Activated CD4-positive, alpha-beta T cell treated with anti-CD3 and anti-CD28 coated beads, Interleukin-2, amount 10 ng/mL, durations not matched to agents 24 days and 14 days (primary cell): ENCODE results near the gene SNX24. TPM values are rescaled to one million over a fixed set of nuclear protein-coding genes. Genes with fewer than 3 reads are reported as not detected.
"Not testable (repeated sequence)": the region's sequence is repeated elsewhere in the genome, so short reads cannot be mapped to it uniquely, and the experiment has no call there.

Source experiments
- DNase-seq: peaks from one replicate; pipeline ENCODE4 v3.0.0; 2022
- H3K27ac Mint-ChIP-seq: one replicate; pipeline ENCODE4 v1.8.0; 2022; ENCODE audit warnings: mild to moderate bottlenecking, mixed read lengths
- H3K27me3 Mint-ChIP-seq: one replicate; pipeline ENCODE4 v1.8.0; 2022; ENCODE audit warnings: mixed read lengths
- H3K36me3 Mint-ChIP-seq: one replicate; pipeline ENCODE4 v1.8.0; 2022; ENCODE audit warnings: low read depth, mild to moderate bottlenecking, mixed read lengths
- H3K4me1 Mint-ChIP-seq: one replicate; pipeline ENCODE4 v1.8.0; 2021; ENCODE audit warnings: mixed read lengths
- H3K4me3 Mint-ChIP-seq: one replicate; pipeline ENCODE4 v1.8.0; 2022; ENCODE audit warnings: mild to moderate bottlenecking, moderate library complexity, mixed read lengths
- H3K9me3 Mint-ChIP-seq: one replicate; pipeline ENCODE4 v1.8.0; 2021; ENCODE audit warnings: mixed read lengths
- intact Hi-C: fragments of 100-400 bp; cut with micrococcal nuclease; formaldehyde crosslinking; loops from one replicate; pipeline ENCODE4 v1.15.1; 2023
- total RNA-seq: library from RNA; stranded (reverse); gene quantifications from 2 replicates; pipeline ENCODE4 v1.2.3, GENCODE V29; 2022

The SNX24 gene
- total RNA-seq, 1 donor from 2014 or later: 0.37 TPM

DNA sequence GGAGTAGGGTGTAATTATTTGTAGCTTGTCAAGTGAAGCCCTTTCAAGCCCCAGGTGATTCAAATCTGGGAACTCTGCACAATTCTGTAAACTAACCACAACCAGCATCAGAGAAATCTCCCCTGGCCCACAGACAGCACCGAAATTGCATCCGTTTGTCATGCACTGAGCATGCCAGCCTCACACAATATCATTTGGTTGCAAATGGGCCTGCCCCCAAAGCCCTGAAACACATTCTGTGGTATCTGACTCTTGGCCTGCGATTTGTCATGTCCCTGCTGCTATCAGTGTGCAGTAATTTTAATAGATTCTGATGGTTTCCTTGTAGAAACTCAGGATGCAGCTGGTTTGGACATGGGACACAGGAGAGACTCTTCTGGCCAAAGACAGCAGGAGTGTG lies 35.3 kb downstream of the SNX24 start:
- Mint-ChIP-seq H3K27ac (no peak overlapping the region), H3K4me1 (peaks cover 2% of the 10 kb centered on the region), H3K36me3 (no peaks in the 10 kb centered on the region), H3K27me3 (no peaks in the 10 kb centered on the region), H3K4me3 (no peak overlapping the region), H3K9me3 (peaks cover 3% of the 10 kb centered on the region)
- intact Hi-C loops: no loop called here
- no peak for DNase-seq

DNA sequence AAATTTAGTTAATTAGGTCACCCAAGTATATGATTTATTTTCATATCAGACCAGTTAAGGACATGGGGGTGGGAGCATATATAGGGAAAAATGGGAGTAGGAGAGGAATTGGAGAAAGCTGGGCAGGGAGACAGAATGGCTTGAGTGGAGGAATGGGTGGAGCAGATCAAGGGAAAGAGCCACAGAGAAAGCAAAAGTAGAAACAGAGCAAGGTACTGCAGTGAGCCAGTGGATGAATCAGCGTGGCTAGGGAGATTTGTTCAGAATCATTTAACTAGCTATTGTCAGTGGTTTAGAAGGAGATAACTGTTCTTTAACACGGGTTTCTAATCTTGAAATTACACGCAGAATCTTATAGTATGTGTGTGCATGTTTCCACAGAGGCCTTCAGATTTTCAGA lies 37.4 kb downstream of the SNX24 start:
- Mint-ChIP-seq H3K4me1 (peaks cover 2% of the 10 kb centered on the region), H3K36me3 (no peaks in the 10 kb centered on the region), H3K9me3 (peaks cover 3% of the 10 kb centered on the region), H3K27me3 (no peaks in the 10 kb centered on the region), H3K4me3 (no peak overlapping the region), H3K27ac (no peak overlapping the region)
- intact Hi-C loops: no loop called here
- no peak for DNase-seq

DNA sequence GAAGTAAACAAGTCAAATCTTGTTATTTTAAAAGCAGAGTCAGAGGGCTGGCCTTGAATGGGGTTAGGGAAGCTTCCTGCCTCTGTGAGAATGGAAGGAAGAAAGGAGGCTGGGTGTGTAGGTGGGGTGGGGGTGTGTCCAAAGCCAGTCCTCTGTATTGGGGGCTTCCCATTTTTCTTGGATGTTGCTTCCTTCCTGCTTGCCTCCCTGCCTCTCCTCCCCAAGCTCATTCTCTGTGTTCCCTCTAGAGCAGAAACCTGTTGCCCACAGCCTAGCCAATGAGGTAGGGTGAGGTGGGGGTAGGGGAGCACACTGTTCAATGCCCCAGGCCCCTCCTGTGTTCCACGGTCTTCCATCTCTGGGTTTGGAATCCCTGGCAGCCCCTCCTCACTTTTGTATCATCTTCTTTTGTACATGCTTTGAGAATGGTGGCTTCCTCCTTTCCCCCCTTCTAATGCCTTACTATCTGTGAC lies 39.7 kb downstream of the SNX24 start:
- Mint-ChIP-seq H3K27me3 (peaks cover 1% of the 10 kb centered on the region), H3K4me3 (no peak overlapping the region), H3K36me3 (no peaks in the 10 kb centered on the region), H3K4me1 (peaks cover 2% of the 10 kb centered on the region), H3K9me3 (no peaks in the 10 kb centered on the region), H3K27ac (no peak overlapping the region)
- DNase-seq: no peak
- intact Hi-C loops: no loop called here

DNA sequence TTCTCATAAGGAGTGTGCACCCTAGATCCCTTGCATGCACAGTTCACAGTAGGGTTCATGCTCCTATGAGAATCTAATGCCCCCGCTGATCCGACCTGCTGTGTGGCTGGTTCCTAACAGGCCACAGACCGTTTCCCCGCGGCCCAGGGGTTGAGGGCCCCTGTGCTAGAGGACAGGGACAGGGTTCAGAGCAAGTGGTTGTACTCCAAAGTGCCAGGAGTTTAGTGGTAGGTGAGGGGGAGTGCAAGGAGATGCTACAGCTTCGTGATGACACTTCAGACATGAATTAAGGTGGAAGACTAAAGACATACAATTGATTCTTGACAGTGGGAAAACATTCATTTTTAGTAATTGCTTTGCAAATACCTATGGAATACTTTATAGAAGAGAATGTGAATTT lies 40.5 kb downstream of the SNX24 start:
- H3K4me1 Mint-ChIP-seq: peaks cover 2% of the 10 kb centered on the region
- H3K9me3 Mint-ChIP-seq: no peaks in the 10 kb centered on the region
- no peak for DNase-seq
- H3K4me3 Mint-ChIP-seq: no peak overlapping the region
- no peaks in the 10 kb centered on the region for H3K36me3 Mint-ChIP-seq
- H3K27me3 Mint-ChIP-seq: peaks cover 1% of the 10 kb centered on the region
- H3K27ac Mint-ChIP-seq: no peak overlapping the region
- intact Hi-C loops: no loop called here

DNA sequence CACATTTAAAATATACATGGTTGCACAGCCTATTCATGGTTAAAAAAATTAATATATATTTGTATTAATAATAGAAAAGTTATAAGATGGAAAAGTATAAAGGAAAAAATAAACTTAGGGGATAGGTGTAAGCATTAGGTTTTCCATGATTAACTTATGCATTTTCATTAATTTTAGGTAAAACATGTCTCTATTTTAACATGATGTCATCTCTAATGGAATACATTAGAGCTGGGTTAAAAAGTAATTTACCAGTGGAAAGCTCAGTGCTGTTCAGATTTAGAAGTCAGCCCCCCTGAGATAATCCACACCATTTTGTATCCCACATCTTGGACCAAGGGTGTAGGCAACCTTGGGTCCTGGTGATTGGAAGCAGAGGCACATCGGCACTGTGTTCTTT lies 49.7 kb downstream of the SNX24 start:
- Mint-ChIP-seq H3K4me3 (no peak overlapping the region), H3K4me1 (no peaks in the 10 kb centered on the region), H3K27me3 (no peaks in the 10 kb centered on the region), H3K27ac (no peak overlapping the region), H3K9me3 (no peaks in the 10 kb centered on the region), H3K36me3 (no peaks in the 10 kb centered on the region)
- intact Hi-C loops: loop anchor here (10.0 kb wide), 1 partner anchor 720 kb away; no protein-coding TSS in a partner anchor
- DNase-seq: no peak

DNA sequence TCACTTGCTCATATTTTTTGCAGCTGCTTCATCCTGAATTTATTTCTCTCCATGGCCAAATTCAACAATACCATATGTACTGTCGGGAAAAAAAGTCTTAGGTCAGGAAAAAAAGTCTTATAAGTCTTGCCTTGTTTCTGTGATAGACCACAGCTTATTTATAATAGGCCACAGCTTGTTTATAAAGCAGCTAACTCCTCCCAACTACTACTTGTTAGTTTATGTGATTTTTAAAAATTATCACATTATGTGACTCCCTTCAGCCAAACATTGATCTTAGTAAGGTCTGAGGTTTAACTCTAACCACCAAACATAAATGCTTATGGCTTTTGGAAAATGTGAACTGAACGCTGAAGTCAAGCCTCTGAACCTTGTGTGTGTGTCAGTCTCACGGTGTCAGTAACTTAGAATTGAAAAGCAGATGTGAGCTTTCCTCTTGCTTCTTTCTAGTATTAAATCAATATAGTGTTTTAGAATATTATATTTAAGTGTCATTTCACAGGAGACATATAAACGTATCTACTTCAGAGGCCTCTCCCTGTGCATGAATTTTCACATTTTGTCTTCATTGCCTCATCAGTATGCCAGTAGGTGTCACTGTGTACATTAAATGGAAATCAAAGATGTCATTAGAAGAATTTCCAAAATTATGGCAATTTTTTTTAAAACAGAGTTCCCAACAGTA lies 51.3 kb downstream of the SNX24 start:
- no peak overlapping the region for H3K4me3 Mint-ChIP-seq
- no peaks in the 10 kb centered on the region for H3K4me1 Mint-ChIP-seq
- no peak overlapping the region for H3K27ac Mint-ChIP-seq
- no peak for DNase-seq
- H3K27me3 Mint-ChIP-seq: peaks cover 2% of the 10 kb centered on the region
- H3K36me3 Mint-ChIP-seq: no peaks in the 10 kb centered on the region
- intact Hi-C loops: loop anchor here (10.0 kb wide), 1 partner anchor 718 kb away; no protein-coding TSS in a partner anchor
- no peaks in the 10 kb centered on the region for H3K9me3 Mint-ChIP-seq

DNA sequence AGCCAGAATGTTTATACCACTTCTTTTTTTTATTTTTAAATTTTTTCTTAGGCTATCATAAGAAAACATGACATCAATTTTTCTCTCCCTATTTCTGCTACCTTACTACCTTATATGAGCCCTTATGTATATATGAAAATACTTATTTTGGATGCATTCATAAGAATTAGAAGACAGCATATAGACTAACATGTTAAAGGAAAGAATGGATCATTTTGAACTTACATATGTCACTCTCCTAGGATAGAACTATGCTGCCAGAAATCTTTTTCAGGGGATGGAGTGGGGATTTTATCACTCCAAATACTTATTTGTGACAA lies 51.8 kb downstream of the SNX24 start:
- intact Hi-C loops: loop anchor here (10.0 kb wide), 1 partner anchor 718 kb away; no protein-coding TSS in a partner anchor
- peaks cover 2% of the 10 kb centered on the region for H3K27me3 Mint-ChIP-seq
- no peak overlapping the region for H3K4me3 Mint-ChIP-seq

DNA sequence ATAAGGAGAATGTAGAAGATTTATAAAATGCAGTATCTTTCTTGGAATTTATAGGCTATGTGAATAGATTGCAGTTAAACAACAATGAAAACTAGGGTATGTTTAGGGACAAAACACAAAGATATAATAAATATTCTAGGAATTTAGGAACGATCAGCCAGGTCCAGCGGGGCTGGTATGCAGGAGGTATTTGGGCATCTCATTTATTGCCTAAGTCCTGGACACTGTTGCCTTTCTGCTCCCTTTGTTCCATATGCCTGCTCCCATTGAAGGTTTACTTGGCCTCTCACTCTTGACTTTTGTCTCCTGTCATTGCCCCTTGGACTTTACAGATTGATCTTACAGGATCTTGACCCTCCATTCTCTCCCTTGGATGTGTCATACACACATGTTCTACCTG lies 55.9 kb downstream of the SNX24 start:
- Mint-ChIP-seq H3K4me1 (peaks cover 5% of the 10 kb centered on the region), H3K27me3 (peaks cover 2% of the 10 kb centered on the region), H3K4me3 (no peak overlapping the region), H3K27ac (no peak overlapping the region), H3K9me3 (no peaks in the 10 kb centered on the region), H3K36me3 (no peaks in the 10 kb centered on the region)
- no peak for DNase-seq
- intact Hi-C loops: no loop called here

More for the DNA sequence above, 51.8 kb downstream of the SNX24 start:
- no peak overlapping the region for H3K27ac Mint-ChIP-seq
- no peaks in the 10 kb centered on the region for H3K4me1 Mint-ChIP-seq
- no peaks in the 10 kb centered on the region for H3K36me3 Mint-ChIP-seq
- H3K9me3 Mint-ChIP-seq: no peaks in the 10 kb centered on the region
- no peak for DNase-seq

DNA sequence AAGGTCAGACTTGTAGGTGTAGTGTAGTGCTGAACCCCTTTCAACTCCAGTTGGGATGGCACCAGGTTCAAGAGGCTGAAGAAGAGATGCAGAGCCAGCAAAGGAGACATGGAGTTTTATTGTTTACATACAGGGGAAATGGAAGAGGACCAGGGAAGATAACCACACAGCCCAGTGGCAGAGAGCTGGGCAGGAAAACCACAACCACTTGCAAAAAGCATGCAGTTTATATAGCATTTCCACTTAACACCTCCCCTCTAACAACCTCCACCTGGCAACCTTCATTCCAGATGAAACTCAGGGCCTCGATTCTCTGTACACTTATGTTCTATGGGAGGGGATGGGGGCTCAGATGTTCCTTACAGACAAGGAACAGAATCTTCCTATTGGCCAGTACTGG lies 56.9 kb downstream of the SNX24 start:
- DNase-seq: no peak
- Mint-ChIP-seq H3K4me1 (peaks cover 5% of the 10 kb centered on the region), H3K36me3 (no peaks in the 10 kb centered on the region), H3K27me3 (peaks cover 2% of the 10 kb centered on the region), H3K9me3 (no peaks in the 10 kb centered on the region), H3K27ac (no peak overlapping the region), H3K4me3 (no peak overlapping the region)
- intact Hi-C loops: no loop called here

DNA sequence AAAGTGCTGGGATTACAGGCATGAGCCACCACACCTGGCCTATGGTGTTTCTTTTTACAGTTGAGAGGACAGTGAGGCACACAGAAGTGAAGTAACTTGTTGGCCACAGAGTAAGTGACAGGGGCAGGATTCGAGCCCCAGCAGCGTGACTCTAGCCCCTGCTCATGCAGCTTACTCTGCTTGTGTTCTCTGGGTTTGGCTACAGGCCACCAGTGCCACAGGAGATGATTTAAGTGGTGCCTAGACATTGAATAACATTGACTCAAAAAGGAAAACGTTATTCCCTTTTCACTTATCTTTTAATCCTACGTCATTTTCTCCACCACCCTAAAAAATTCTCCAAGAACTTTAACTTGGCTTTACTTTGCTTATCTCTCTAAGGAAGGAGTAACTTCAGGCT lies 61.4 kb downstream of the SNX24 start:
- H3K36me3 Mint-ChIP-seq: no peaks in the 10 kb centered on the region
- peaks cover 5% of the 10 kb centered on the region for H3K4me1 Mint-ChIP-seq
- no peak for DNase-seq
- no peak overlapping the region for H3K4me3 Mint-ChIP-seq
- H3K27me3 Mint-ChIP-seq: no peaks in the 10 kb centered on the region
- H3K27ac Mint-ChIP-seq: no peak overlapping the region
- no peaks in the 10 kb centered on the region for H3K9me3 Mint-ChIP-seq
- intact Hi-C loops: no loop called here

DNA sequence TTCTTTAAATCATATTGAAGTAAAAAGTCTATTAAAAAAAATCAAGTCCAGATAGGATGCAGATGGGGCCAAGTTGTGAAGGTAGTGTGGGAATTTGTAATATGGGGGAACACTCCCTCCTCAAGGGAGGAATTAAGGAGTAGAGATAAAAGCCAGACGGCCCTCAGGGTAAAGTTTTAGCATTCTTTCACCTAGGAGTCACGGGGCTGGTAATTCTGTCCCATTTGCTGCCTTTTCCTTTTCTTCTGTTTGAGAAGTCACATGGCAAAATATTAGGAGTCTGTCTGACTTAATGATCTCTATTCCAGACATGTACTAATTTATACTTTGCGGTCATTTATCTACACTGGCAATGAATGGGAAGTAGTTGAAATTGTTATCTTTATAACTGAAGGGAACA lies 61.9 kb downstream of the SNX24 start:
- no peaks in the 10 kb centered on the region for H3K36me3 Mint-ChIP-seq
- no peaks in the 10 kb centered on the region for H3K9me3 Mint-ChIP-seq
- no peaks in the 10 kb centered on the region for H3K27me3 Mint-ChIP-seq
- DNase-seq: no peak
- no peak overlapping the region for H3K27ac Mint-ChIP-seq
- intact Hi-C loops: no loop called here
- H3K4me3 Mint-ChIP-seq: no peak overlapping the region
- H3K4me1 Mint-ChIP-seq: peaks cover 5% of the 10 kb centered on the region

DNA sequence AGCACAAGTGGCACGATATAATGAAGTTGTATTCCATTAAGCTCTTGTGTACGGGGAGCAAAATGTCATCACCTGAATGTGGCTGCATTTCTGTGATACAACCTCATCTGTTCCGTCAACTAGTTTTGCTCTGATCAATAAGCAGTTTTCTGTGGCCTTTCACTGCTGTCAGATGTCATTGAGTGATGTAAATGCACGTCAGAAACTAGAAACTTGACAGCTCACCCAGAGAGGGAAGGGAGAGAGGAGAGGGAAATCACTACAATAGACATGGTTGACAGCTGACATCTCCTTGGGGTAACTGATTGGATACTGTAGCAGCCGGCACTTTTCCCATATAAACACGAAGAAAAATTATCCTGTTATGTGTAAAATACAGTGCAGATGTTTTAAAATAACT lies 62.7 kb downstream of the SNX24 start:
- DNase-seq: no peak
- Mint-ChIP-seq H3K9me3 (no peaks in the 10 kb centered on the region), H3K4me1 (no peaks in the 10 kb centered on the region), H3K4me3 (no peak overlapping the region), H3K36me3 (no peaks in the 10 kb centered on the region), H3K27ac (no peak overlapping the region), H3K27me3 (no peaks in the 10 kb centered on the region)
- intact Hi-C loops: no loop called here

DNA sequence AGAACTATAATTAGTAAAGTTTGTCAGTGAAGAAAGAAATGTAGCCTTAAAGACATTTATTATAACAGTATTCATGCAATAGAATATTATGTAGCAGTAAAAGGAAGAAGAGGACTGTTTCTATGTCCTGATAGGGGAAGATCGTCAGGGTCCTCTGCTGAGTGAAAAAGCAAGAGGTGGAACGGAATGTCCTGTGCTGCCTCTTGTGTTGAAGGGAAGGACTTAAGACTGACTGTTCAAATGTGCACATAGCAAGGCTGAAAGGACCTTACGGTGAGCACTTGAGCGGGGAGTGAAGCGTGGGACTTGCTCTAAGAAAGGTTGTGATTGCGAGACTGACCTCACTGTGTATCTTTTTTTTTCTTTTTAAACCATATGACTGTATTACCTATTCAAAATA lies 63.2 kb downstream of the SNX24 start:
- Mint-ChIP-seq H3K4me1 (no peaks in the 10 kb centered on the region), H3K36me3 (no peaks in the 10 kb centered on the region), H3K9me3 (no peaks in the 10 kb centered on the region), H3K27ac (no peak overlapping the region), H3K27me3 (no peaks in the 10 kb centered on the region), H3K4me3 (no peak overlapping the region)
- intact Hi-C loops: no loop called here
- DNase-seq: no peak

DNA sequence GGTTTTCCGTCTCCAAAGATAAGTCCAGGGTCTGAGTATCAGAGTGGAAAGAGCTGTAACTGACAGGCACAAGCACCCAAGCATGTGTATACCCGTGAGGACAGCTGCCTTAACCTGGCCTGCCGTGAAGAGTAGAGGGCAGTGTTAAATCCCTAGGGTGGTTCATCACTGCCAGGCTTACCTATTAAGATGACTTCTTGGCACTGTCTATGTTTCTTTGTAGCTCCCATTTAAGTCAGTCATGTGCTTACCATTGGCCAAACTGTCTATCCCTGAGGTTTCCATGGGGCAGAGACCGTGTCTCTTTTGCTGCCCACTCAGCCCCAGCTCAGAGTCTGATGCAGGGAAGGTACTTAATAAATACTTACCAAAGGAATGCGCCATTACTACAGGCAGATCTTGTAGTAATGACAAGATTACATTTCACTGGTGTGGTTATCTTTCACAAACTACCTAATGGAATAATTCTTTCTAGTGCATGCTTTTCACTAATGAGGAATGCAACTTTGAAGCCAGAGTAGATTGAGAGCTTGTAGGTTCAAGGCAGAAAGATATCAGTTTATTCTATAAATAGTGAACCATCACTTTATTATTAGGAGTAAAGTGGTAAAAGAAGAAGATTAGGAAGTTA lies 64.2 kb downstream of the SNX24 start:
- H3K27me3 Mint-ChIP-seq: no peaks in the 10 kb centered on the region
- intact Hi-C loops: no loop called here

DNA sequence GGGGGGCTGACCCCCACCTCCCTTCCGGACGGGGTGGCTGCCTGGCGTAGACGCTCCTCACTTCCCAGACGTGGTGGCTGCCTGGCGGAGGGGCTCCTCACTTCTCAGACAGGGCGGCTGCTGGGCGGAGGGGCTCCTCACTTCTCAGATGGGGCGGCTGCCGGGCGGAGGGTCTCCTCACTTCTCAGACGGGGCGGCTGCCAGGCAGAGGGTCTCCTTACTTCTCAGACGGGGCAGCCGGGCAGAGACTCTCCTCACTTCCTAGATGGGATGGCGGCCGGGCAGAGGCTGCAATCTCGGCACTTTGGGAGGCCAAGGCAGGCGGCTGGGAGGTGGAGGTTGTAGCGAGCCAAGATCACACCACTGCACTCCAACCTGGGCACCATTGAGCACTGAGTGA lies 68.0 kb downstream of the SNX24 start:
- intact Hi-C loops, DNase-seq, H3K9me3 Mint-ChIP-seq, H3K27ac Mint-ChIP-seq, H3K4me1 Mint-ChIP-seq, H3K27me3 Mint-ChIP-seq, H3K4me3 Mint-ChIP-seq, H3K36me3 Mint-ChIP-seq: not testable (repeated sequence)

More for the DNA sequence above, 64.2 kb downstream of the SNX24 start:
- Mint-ChIP-seq H3K27ac (no peak overlapping the region), H3K36me3 (no peaks in the 10 kb centered on the region), H3K4me1 (no peaks in the 10 kb centered on the region), H3K4me3 (no peak overlapping the region), H3K9me3 (no peaks in the 10 kb centered on the region)
- no peak for DNase-seq
